Uterus (tissue), 2 donors: ENCODE results near the gene CAPZA2.

Experiments used
- POLR2A ChIP-seq, 2 donors: fragments of 450-650 bp; IDR thresholded peaks; one replicate each; pipeline ENCODE4 v1.6.1; 2016; ENCODE audit warnings: antibody characterized with exemption in 2 of 2, mild to moderate bottlenecking in 1 of 2, moderate library complexity in 1 of 2
- TF ChIP-seq, protein P1 (sequence below), 4 experiments: fragments of 200-600 bp in 2 of 4; fragments of 450-650 bp in 2 of 4; sonication (generic) in 2 of 4; IDR thresholded peaks; one replicate each; pipeline ENCODE4 v1.5.1; 2016 to 2019; ENCODE audit warnings: antibody characterized with exemption in 4 of 4, mild to moderate bottlenecking in 2 of 4, moderate library complexity in 1 of 4

DNA sequence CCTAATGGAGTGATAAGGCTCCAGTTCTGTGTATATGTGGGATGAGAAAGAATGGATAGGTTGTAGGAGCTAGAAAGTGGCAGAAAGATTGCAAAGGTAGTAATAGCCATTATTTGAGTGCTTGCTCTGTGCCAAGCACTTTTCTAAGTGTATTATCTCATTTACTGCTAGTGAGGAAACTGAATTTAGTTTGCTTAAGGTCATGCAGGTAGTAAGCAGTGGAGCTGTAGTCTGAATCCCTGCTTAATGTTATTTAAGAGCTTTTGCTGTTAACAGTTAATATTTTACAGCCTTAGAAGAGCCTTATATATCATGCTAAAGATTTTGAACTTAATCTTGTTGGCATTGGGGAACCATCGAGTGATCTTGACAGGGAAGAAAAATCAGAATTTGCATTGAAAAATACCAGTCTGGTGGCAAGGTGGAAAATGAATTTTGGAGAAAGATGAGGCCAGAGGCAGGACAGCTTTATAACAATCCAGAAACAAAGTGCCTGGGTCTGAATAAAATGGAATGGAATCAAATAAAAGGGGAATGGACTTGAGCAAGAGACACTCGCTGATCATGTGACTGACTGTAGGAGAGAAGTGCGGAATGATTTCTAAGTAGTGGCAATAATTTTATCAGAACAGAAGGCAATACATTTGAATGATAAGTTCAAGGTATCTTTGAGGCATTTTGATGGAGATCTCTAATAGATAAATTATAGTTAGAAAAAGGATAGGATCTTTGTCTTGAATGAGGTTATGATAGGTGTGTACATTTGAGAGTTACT is 15.2 kb downstream of the CAPZA2 start:
- TF ChIP-seq, protein P1, sequence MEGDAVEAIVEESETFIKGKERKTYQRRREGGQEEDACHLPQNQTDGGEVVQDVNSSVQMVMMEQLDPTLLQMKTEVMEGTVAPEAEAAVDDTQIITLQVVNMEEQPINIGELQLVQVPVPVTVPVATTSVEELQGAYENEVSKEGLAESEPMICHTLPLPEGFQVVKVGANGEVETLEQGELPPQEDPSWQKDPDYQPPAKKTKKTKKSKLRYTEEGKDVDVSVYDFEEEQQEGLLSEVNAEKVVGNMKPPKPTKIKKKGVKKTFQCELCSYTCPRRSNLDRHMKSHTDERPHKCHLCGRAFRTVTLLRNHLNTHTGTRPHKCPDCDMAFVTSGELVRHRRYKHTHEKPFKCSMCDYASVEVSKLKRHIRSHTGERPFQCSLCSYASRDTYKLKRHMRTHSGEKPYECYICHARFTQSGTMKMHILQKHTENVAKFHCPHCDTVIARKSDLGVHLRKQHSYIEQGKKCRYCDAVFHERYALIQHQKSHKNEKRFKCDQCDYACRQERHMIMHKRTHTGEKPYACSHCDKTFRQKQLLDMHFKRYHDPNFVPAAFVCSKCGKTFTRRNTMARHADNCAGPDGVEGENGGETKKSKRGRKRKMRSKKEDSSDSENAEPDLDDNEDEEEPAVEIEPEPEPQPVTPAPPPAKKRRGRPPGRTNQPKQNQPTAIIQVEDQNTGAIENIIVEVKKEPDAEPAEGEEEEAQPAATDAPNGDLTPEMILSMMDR (IDR thresholded peaks at IDR 0.05) = no peak
- no peak for TF ChIP-seq POLR2A (IDR thresholded peaks at IDR 0.05)
